UCSD-AML1 (cell line): Measurements from ENCODE around the gene MALT1.
"Not testable (repeated sequence)": the region's sequence is repeated elsewhere in the genome, so short reads cannot be mapped to it uniquely, and the experiment has no call there.

Source experiments
- DNase-seq: peaks from one replicate; lab custom pipeline; 2025; ENCODE audit not compliant: unreplicated experiment; lab: John Stamatoyannopoulos, UW

The MALT1 gene

DNA sequence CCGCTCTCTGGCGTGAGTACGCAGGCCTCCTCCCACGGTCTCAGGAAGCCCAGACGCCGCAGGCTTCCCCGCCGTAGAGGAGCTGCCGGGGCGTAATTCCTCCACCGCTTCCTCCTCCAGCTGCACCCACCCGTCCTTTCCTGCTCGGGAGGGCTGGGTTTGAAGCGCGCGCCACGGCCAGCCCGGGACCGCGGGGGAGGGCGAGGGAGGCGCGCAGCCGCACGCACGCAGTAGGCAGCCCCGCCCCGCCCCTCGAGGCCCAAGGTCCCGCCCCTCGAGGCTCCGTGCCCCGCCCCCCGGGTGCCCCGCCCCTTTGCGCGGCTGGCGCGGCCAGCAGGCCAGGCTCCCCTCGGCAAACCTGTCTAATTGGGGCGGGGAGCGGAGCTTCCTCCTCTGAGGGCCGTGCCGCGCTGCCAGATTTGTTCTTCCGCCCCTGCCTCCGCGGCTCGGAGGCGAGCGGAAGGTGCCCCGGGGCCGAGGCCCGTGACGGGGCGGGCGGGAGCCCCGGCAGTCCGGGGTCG is at the start of gene MALT1:
MALT1 (plus strand) TSS at position 355 of the 521 bp plus-strand sequence. CDS start 179 bp downstream, outside the sequence.
- peak; percentile 93 for DNase-seq

DNA sequence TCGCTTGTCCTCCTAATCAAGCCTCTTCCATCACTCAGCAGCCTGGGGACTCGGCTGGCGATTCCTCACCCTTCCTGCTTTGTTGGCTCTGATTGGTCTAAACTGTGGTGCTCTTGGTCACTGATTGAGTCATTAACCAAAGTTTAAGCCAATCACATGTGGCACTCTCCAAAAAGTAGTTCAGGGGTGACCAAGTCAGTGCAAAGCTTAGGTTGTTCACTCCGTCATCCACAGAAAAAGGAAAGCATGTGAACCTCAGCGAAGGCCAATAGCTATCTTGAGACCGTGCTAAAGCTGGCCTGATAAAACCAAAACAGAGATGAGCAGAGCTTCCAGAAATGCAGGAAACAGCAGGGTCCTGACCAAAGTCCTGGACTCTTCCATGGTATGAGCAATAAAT is 47.3 kb upstream of the MALT1 start:
- no peak for DNase-seq

DNA sequence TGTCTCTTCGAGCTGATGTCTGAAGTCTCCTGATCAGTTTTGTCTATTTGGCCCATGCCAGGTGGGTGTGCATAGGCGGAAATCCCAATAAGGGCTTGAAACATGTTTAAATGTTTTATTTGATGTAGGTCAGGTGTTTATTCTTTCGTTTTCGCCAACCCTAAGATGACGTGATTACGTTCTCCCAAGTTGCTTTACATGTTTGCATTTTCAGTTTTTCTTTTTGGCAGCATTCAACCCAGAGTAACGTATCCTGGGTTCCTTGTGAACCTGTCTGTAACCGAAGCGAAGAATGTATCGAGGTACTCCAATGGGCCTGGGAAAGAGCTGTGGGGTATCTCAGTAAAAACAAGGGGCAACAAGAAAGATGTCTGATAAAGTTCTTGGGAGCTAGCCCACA is 45.4 kb upstream of the MALT1 start:
- no peak for DNase-seq

- DNase-seq, result no peak
Measured at GRCh38 chr18:58630071-58630470, 41.2 kb upstream of the MALT1 start.

DNA sequence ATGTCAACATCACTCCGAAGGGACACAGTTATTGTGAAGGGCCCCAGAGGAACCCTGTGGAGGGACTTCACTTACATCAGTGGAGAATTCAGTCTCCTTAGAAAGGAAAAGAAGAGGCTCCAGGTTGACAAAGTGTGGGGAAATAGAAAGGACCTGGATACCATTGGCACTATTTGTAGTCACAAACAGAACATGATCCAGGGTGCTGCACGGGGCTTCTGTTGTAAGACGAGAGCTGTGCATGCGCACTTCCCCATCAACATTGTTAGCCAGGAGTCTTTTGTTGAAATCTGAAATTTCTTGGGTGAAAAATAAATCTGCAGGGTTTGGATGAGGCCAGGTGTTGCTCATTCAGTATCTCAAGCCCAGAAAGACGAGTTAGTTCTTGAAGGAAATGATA is 40.0 kb upstream of the MALT1 start:
- DNase-seq, result no peak

DNA sequence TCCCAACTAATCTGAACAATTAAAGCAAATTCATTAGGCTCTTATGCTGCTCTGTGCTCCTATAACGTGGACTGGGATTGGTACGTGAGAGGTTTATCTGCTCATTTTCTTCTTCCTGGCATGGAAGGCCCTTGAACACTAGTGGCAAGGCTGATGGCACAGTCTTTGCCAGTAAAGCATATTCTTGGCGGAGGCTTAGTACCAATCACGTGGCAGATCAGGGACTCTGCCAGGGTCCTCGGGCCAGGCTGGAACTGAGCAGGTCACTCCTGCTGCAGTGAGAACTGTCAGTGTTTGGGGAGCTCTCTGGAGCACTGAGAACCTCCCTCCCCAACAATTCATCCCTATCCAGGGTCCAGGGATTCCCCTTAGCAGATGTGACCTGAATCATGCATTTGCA is 38.7 kb upstream of the MALT1 start:
- no peak for DNase-seq

- DNase-seq, result no peak
Measured at GRCh38 chr18:58633874-58634273, 37.4 kb upstream of the MALT1 start.

DNA sequence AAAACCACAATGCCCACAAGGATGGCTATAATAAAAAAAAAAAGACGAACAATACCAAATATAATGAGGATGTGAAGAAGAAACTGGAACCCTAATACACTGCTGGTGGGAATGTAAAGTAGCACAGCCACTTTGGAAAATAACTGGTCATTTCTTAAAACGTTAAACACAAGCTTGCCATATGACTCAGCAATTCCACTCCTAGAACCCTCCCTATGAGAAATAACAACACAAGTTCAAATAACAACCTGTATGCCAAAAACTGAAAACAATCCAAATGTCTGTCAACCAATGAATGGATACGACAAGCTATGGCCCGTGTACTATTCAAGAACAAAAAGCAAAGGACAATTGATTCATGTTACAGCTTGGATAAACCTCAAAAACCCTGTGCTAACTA is 35.4 kb upstream of the MALT1 start:
- DNase-seq, result no peak

GRCh38 chr18:58637197-58637596 is 34.1 kb upstream of the MALT1 start:
- no peak for DNase-seq

DNA sequence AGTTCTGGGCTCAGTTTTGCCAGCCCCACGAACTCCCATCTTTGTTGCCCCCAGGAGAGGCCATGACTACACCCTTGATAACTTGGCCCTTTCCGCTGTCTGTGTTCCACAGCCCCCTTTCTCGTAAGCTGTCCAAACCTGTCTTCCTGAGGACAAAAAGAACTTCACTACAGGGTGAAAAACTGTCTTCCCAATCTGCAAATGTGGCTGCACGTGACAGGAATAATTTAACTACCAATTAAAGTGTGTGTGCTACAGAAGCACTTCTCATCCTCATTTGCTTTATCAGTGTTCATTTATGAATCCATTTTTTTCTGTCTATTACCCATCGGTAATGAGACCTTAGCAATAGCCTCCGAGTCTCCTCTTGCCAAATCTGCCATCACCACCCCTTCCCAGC is 33.3 kb upstream of the MALT1 start:
- DNase-seq, result no peak

GRCh38 chr18:58638441-58638840 is 32.8 kb upstream of the MALT1 start:
- no peak for DNase-seq

- DNase-seq, result no peak
Measured at GRCh38 chr18:58639237-58639636, 32.0 kb upstream of the MALT1 start.

DNA sequence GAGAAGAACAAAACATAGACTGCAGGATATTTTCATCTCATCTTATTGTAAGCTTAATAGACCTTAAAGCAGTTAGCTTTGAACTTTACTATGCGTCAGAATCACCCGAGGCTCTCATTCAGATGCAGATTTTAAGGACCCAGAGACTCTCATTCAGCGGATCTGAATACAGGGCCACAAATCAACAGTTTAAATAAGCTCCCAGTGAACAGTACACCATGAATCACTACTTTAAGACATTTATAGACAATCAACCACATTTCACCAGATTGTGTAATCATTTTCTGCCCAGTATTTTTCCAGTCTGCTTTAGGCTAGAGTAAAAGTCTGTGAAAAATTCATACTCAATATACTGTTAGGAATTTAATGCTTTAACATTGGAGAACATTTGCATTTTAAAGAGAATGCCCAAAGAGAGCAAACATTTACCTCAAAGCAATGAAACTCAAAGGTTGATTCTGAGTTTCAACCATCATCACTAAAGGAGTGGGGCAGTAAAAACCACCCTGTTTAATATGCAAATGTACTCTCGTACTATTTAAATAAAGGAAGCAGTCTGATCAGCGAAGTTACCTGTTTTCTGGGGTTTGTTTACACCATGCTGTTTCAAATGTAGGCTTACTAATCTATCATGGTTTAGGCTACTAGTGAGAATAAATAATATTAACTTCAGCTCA is 31.4 kb upstream of the MALT1 start:
- DNase-seq, result no peak

DNA sequence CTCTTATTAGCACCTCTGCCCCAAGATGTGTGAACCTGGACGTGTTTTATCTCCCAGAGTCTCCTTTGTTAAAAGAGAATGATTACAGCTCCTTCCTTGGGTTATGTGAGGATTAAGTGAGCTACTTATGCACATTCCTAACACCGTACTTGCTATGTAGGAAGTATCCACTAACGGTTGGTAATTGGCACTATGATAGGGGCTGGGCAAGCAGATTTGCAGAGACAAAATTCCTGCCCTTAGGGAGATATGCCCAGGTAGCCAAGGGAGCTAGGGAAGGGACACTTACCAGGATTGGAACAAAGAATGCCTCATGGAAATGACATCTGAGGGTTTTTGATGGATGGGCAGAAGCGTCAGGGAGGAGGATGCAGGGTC is 30.8 kb upstream of the MALT1 start:
- no peak for DNase-seq

- no peak for DNase-seq
Measured at GRCh38 chr18:58640891-58641610, 30.2 kb upstream of the MALT1 start.

DNA sequence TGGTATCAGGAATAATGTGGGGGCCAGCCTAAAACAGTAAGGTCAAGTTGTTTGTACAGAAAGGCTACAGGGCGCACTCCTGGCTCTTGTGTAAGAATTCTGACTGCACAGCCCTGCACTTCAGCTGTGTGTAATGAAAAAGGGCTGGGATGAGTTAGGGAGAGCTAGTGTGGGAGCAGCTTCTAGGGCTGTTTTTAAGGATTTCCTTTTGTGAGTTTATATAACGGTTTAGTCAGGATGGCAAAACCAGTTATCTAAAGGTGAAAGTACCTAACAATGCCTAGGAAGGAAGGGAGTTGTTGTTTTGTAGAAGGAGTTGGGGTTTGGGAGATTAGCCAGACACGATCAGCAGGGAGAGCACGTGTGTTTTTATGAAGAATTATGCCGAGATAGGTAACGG is 27.7 kb upstream of the MALT1 start:
- DNase-seq, result not testable (repeated sequence)

DNA sequence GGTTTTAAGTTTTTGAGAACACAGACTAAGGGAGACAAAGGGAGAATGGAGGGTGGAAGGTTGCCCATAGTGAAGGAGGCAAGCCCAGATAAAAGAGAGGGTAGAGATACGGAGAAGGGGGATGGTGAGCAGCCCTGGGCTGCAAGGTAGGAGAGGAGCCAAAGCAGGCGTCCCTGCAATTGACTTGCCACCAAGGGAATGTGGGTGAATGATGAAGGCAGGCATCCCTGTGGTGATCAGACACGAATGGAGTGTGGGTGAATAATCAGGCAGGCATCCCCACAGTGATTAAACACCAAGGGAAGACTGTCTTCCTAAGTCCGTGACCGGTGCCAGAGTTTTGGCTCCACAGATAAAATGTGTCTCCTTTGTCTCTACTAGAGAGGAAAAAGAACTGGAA is 25.9 kb upstream of the MALT1 start:
- no peak for DNase-seq

GRCh38 chr18:58646334-58646862 is 24.9 kb upstream of the MALT1 start:
- DNase-seq, result no peak

DNA sequence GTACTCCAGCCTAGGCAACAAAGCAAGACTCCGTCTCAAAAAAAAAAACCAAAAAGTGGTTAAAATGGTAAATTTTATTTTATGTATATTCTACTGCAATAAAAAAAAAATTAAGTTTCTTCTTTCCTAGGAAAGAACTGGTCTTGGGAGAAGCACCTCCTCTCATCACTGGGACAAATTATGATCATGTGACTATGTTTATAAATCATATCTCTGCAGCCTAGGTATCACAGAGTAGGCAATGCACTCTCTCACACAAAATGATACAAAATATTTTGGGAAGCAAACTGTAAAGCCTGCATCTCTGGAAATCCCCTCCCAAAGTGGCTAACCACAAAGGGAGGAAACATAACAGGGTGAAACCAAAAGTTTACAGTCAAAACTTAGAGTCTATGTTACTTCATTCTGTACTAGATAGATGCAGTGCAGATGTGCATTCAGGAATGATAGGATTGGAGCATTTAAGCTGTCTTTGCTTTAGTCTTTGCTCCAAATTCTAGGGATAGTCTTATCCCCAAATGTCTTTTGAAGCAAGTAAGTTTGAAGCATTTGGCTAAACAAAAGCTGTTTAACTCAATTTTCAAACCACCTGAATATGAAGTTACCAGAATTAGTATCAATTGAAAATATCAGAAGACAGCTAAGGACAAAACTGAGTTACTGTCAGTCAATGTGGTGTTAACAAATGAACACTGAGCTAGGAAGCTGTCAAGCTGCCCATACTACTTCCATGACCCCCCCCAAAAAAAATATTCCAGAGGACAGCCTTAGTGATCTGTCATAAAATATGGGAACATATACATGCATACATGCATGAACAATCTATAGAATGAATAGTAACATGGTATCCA is 21.1 kb upstream of the MALT1 start:
- no peak for DNase-seq

DNA sequence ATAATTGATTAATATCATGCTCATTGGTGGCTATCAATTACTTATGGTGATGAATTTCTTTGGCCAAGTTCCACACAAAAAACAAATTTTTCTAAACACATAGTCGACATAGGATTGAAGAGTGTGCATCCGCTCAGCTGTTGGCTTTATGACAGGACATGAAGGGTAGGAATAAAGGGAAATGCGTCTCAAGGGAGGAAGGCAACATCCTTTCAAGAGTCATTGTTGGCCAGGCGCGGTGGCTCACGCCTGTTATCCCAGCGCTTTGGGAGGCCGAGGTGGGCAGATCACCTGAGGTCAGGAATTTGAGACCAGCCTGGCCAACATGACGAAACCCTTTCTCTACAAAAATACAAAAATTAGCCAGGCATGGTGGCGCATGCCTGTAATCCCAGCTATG is 20.4 kb upstream of the MALT1 start:
- DNase-seq, result not testable (repeated sequence)

- DNase-seq, result not testable (repeated sequence)
Measured at GRCh38 chr18:58653144-58653722, 18.0 kb upstream of the MALT1 start.
